GM13977 (cell line): Measurements from ENCODE around the gene ALG2.

Experiments used
- DNase-seq: peaks from one replicate; pipeline ENCODE4 v3.0.0; 2012; ENCODE audit warnings: low spot score
- in situ Hi-C: fragments of 300-500 bp; cut with MboI; formaldehyde crosslinking; loops from one replicate; pipeline ENCODE4 v1.12.0; 2022; ENCODE audit warnings: low sequenced_read_pairs, low pct_unique_long_range_greater_than_20kb, mixed read lengths, inconsistent platforms; ENCODE audit not compliant: unreplicated experiment
- TF ChIP-seq, protein P1 (sequence below): IDR thresholded peaks from 2 replicates; pipeline ENCODE4 v1.5.1; 2012; ENCODE audit warnings: mild to moderate bottlenecking, control low read depth; ENCODE audit not compliant: insufficient read depth; ENCODE audit errors: extremely low read depth, missing control alignments

The ALG2 gene

GRCh38 chr9:99184110-99184474, 37.6 kb downstream of the ALG2 start:
- TF ChIP-seq, protein P1, sequence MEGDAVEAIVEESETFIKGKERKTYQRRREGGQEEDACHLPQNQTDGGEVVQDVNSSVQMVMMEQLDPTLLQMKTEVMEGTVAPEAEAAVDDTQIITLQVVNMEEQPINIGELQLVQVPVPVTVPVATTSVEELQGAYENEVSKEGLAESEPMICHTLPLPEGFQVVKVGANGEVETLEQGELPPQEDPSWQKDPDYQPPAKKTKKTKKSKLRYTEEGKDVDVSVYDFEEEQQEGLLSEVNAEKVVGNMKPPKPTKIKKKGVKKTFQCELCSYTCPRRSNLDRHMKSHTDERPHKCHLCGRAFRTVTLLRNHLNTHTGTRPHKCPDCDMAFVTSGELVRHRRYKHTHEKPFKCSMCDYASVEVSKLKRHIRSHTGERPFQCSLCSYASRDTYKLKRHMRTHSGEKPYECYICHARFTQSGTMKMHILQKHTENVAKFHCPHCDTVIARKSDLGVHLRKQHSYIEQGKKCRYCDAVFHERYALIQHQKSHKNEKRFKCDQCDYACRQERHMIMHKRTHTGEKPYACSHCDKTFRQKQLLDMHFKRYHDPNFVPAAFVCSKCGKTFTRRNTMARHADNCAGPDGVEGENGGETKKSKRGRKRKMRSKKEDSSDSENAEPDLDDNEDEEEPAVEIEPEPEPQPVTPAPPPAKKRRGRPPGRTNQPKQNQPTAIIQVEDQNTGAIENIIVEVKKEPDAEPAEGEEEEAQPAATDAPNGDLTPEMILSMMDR, result no peak
- in situ Hi-C loops, result loop anchor here (25.0 kb wide), 3 partner anchors 628 to 1028 kb away; partner anchors contain the start of gene NR4A3
- DNase-seq, result no peak

DNA sequence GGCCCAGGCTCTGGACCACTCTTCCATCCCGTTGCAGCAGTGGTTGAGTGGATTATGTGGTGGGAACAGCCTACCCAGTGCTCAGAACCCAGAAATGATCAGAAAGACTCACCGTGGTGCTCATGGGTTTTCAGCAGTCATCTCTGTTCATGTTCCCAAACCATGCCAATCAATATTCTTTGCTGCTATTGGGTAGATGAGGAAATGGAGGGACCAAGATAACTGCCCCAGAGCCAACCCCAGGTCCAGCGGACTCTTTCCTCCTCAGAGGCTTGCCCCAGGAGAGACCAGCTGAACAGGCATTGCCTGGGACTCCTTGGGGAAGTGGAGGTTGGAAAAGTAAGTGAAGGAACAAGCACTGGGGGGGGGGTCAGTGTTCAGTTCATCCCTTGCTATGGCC, 38.1 kb downstream of the ALG2 start:
- in situ Hi-C loops, result loop anchor here (25.0 kb wide), 3 partner anchors 629 to 1029 kb away; partner anchors contain the start of gene NR4A3
- DNase-seq, result no peak
- TF ChIP-seq, protein P1, result no peak

GRCh38 chr9:99182356-99182755, 39.4 kb downstream of the ALG2 start:
- no peak for DNase-seq
- in situ Hi-C loops, result loop anchor here (25.0 kb wide), 3 partner anchors 630 to 1030 kb away; partner anchors contain the start of gene NR4A3
- TF ChIP-seq, protein P1, result no peak

GRCh38 chr9:99181621-99182020, 40.1 kb downstream of the ALG2 start:
- TF ChIP-seq, protein P1, result no peak
- in situ Hi-C loops, result loop anchor here (25.0 kb wide), 3 partner anchors 631 to 1031 kb away; partner anchors contain the start of gene NR4A3
- DNase-seq, result peak; percentile 53

- TF ChIP-seq, protein P1, result no peak
- DNase-seq, result no peak
- in situ Hi-C loops, result loop anchor here (25.0 kb wide), 3 partner anchors 631 to 1031 kb away; partner anchors contain the start of gene NR4A3
These were observed 40.5 kb downstream of the ALG2 start for GRCh38 chr9:99181206-99181605.

DNA sequence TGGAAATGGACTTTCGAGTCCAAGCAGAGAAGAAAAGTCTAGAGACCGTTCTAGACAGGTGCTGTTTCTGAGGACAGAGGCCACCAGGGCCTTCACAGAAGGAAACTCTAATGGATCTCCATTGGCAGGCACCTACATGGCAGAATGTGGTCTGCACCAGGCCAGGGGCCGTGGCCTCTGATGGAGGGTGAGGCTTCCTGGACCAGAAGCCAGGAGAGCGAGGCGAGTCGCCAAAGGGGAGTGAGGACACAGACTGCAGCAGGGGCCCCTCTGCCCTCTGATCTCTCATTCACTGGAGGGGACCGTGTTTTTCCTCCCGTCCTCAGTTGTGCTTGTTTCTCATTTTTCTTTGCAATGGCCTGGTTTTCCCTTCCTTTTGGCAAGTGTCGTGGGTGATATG, 41.1 kb downstream of the ALG2 start:
- TF ChIP-seq, protein P1, result no peak
- in situ Hi-C loops, result loop anchor here (25.0 kb wide), 3 partner anchors 632 to 1032 kb away; partner anchors contain the start of gene NR4A3

More for the DNA sequence above, 41.1 kb downstream of the ALG2 start:
- no peak for DNase-seq
